IPS-NIHi11 (cell line): ENCODE results near the gene PPP4R1.

ENCODE experiments used
- DNase-seq: peaks from one replicate; pipeline ENCODE4 v3.0.0; 2012; ENCODE audit warnings: mixed read lengths, low spot score

The PPP4R1 gene

GRCh38 chr18:9587924-9588323, 26.4 kb downstream of the PPP4R1 start:
- DNase-seq: no peak

DNA sequence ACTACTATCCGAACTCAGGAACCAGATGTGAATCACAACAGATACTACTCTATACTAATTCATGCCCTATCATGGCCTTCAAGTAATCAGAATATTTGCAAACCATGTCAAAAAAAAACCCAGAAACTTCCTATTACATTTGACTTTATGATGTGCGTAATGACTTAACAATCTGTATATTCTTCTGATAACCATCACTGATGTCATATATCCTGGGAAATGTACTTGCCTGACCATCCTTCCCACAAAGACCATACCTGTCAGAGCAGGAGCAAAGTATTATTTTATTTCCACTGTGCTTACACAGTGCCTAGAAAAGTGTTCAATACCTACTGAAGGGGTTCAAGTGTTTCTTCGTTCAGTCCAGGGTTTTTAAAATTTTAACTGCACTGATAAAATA, 27.5 kb downstream of the PPP4R1 start:
- no peak for DNase-seq

DNA sequence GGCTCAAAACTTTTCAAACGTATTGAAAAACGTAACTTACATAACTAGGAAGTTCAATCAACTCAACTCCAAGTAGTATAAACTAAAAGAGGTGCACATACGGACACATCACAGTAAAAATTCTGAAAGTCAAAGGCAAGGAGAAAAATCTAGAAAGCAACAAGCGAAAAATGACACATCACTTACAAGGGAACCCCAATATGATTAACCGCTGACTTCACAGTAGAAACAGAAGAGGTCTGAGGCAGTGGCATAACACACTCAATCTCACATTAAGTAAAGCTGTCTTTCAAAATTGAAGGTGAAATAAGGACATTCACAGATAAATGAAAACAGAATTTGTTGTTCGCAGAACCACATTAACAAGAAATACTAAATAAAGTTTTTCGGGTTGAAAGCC, 32.7 kb downstream of the PPP4R1 start:
- no peak for DNase-seq

DNA sequence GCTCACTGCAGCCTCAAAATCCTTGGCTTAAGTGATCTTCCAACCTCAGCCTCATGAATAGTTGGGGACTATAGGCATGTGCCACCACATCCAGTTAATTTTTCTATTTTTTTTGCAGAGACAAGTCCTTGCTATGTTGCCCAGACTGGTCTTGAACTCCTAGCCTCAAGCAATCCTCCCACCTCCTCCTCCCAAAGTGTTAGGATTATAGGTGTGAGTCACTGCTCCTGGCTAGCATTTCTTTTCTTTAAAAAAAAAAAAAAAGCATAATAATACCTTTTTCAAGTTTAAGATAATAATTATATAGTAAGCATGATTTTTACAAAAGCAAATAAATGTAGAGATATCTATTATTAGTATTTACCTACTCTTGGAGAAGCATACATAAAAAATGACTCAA, 36.1 kb downstream of the PPP4R1 start:
- no peak for DNase-seq

GRCh38 chr18:9577361-9577760, 37.0 kb downstream of the PPP4R1 start:
- DNase-seq: no peak

DNA sequence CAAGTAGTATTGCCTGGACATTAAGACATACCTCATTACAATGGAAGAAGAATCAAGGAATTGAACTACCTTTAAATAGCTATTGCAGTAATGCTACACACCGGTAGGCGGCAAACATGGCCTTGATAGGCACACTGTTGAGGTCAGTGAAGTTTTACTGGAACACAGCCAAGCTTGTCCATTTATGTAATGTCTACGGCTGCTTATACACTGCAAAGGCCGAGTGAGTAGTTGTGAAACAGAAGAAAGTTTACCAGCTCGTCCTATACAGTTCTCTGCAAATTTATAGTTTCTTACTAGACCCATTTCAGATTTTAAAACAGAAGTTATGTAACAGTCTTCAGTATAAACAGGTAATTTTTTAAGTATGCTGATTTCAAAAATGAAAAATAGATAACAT, 38.8 kb downstream of the PPP4R1 start:
- DNase-seq: peak; percentile 60

DNA sequence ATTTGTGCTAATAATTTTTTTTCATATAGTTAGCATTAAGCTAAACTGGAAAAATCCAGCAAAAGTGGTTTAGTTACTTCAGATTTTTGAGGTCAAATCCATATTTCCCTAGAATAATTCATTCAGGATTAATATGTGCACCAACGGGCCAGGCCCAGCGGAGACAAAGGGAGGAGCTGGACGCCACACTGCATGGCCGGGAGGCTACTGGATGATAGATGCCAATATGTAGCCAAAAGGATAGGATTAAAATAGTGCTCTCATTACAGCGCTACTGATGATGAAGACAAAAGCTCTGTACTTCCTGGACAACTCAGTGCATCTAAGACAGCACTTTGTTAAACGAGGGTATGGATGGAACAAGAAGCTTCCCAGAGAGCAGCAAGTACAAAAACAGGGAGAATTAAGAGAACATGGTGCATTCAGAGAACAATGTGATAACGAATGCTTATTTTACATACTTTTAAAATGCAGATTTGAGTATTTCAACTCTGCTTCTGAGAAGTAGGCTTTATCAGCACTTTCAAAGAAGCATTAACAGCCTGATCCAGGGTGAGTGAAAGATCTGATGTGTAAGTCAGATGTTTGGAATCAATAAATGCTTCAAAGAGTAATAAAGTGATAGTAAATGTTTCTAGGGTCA, 39.8 kb downstream of the PPP4R1 start:
- DNase-seq: no peak

DNA sequence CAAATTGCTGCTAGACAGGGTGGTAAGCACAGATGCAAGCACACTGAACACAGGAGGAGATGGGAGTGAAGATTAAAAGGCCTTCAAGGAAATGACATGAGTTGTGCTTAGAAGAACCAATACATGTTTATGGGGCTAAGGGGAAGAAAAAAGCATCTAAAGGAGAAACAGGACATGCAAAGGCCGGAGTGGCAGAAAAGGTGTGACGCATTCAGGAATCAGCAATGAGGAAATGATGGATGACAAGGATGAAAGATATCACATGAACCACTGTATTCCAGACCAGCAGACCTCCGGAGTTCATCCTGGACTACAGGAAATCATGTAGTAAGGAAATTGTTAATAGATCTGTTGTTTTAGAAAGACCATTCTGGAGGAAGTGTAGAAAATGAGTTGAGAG, 42.8 kb downstream of the PPP4R1 start:
- DNase-seq: no peak

GRCh38 chr18:9570255-9570654, 44.1 kb downstream of the PPP4R1 start:
- DNase-seq: no peak

DNA sequence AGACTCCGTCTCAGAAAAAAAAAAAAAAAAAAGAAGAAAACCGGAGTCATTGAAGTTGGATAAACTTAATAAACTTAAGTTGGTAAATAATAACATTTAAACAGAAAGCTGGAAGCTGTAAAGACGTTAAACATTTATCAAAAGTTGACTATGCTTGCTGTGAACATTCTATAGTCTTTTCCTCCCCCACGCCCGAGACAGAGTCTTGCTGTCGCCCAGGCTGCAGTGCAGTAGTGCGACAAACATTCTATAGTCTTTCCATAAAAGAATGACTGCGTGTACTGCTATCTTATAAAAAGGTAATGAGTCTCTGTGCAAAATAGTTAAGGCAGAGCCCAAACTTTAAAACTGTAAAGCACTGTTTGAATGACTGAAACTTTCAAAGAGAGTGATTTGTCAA, 45.2 kb downstream of the PPP4R1 start:
- DNase-seq: no peak

DNA sequence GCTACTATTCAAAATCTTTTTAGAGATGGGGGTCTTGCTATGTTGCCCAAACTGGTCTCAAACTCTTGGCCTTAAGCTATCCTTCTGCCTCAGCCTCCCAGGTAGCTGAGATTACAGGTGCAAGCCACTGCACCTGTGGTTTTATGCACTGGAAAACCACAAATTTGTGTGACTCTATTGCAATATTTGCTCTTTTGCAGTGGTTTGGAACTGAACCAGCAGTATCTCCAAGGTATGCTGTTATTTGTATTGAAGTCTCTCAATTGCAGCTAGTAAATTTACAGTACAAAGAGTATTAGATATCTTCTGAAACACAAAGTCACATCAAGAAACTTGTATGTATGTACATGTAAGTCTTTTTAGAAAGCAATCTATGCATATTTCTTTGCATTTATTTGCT, 46.2 kb downstream of the PPP4R1 start:
- DNase-seq: no peak

GRCh38 chr18:9565407-9565806, 49.0 kb downstream of the PPP4R1 start:
- no peak for DNase-seq

DNA sequence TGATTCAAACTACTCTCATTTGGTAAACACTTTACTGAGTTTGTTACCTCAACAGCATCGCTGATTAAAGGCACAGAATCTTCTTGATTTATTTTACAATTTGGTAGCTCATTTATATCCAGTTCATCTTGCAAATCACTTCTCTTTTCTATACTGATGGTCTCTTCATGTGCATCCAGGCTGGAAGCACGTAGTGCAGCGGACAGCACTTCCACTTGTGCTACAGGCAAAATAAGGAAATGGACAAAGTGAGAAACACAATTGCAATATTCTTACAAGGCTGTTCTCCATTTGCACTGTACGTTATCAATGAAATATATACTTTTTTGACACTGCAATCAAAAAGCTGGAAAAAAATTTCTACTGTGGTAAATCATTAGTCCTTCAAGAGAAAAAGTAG, 51.0 kb downstream of the PPP4R1 start:
- no peak for DNase-seq

DNA sequence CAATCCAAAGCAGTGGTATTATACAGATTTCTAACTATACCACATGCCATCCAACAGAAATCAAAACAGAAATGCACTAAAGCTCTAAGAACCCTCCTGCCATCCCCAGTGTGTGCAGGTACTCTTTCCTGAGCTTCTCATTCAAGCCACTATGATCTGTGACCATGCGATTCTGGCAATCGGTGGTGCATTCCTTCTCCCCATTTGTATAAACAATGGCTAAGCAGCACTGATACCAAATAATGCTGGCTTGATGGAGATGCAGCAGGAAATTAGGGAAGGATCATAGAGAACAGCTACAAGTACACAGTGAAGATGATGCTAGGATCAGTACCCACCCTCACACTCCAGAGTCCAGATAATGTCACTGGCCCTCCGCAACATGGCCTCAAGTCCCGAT, 51.8 kb downstream of the PPP4R1 start:
- DNase-seq: no peak

GRCh38 chr18:9561759-9562158, 52.6 kb downstream of the PPP4R1 start:
- no peak for DNase-seq

DNA sequence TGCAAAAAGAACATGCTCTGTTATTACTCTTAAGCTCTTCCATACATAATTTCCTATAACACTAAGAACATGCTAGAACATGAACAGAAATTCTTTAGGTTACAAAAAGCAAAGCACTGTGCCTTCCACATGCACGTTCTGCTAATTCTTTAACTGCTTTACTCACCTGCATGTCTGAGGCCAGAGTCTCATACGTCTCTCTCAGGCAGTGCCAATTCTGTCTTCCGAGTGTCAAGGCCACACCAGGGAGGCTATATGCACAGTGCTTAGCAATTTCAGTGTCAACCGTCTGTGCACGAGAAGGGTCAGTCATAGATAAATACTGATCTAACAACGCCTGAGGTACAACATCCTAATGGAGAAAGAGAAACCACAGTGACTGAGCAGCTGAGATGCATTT, 55.1 kb downstream of the PPP4R1 start:
- no peak for DNase-seq

GRCh38 chr18:9558387-9559064, 55.8 kb downstream of the PPP4R1 start:
- no peak for DNase-seq

GRCh38 chr18:9557250-9557943, 57.0 kb downstream of the PPP4R1 start:
- DNase-seq: no peak

GRCh38 chr18:9552616-9553015, 61.7 kb downstream of the PPP4R1 start:
- no peak for DNase-seq

DNA sequence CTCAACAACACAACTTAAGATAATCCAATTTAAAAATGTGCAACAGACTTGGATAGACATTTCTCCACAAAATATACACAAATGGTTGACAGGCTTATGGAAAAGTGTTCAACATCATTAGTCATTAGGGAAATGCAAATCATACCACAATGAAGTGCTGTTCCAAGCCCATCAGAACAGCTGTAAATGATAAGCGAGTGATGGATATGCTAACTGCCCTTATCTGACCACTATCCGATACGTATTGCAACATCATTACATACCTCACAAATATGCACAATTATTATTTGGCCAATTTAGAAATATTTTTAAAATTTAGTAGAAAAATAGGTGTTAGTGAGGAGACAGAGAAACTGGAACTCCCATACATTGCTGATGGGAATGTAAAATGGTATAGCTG, 62.2 kb downstream of the PPP4R1 start:
- no peak for DNase-seq

- DNase-seq: no peak
These were observed 63.9 kb downstream of the PPP4R1 start for GRCh38 chr18:9550429-9550828.

DNA sequence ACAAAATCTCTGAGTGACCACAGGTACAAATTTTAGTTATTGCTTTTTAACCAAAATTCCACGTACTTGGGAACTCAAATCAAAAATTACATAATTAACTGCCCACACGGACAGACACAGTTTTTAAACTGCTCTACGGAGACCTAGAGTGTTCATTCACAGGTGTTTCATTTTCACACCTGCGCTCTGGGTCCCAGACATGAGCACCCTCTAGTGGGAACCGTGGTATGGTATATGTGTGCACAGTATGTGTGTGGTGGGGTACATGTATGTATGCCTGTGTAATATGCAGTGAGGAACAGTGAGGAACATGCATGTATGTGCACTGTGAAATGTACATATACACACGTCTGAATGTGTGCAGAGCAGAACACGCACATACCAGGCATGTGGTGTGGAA, 65.0 kb downstream of the PPP4R1 start:
- DNase-seq: no peak

DNA sequence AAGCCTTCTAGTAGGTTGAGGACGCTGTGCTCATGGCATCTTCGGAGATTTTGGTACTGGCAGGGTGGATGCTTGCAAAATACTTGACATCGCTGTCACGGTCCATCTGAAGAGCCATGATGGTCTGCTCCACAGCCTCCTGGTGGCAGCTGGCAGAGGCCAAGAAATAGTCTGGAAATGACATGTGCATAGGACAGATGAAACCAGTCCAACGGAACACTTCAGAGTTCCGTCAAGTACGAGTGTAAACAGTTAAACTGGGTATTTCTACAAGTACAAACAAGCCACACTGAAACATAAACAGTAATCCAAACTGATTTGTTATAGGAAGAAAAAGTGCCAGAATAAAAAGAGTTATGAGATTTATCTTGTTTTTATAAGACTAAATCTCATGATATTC, 66.6 kb downstream of the PPP4R1 start:
- no peak for DNase-seq

- no peak for DNase-seq
These were observed 67.9 kb downstream of the PPP4R1 start for GRCh38 chr18:9546468-9546867.
